ENCODE data around the gene NFIX. TPM values are rescaled to one million over a fixed set of nuclear protein-coding genes. Genes with fewer than 3 reads are reported as not detected.

The NFIX gene
- total and polyA plus RNA-seq, 9 of the 15 experiments (the other 6 are each of a cell fraction or from before 2014, with no cell fraction given): 0.28 to 26.8 (median 5.4) TPM

DNA sequence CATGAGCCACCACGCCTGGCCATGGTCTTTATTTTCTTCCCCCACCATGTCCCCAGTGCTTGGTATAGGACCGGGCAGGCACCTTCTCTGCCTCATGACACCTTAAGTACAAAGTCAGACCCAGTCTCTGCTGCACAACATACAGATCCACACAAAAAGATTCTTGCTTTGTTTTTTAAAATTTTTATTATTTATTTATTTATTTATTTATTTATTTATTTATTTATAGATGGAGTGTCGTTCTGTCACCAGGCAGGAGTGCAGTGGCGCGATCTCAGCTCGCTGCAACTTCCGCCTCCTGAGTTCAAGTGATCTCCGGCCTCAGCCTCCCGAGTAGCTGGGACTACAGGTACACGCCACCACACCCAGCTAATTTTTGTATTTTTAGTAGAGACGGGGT is 2.5 kb upstream of the NFIX start:
- FAIRE-seq (no peak), ATAC-seq (no peak), DNase-seq (ENCODE audit: extremely low read depth in 1 of 4, low spot score in 3 of 4) (no peak)
- no peaks in the 10 kb centered on the region for H3K36me3 ChIP-seq (ENCODE audit: control insufficient read depth, insufficient read depth, low read length)
- peaks cover 5 to 49% of the 10 kb centered on the region in 2 experiments; a peak in 4 of 5 replicates for H3K4me1 ChIP-seq (replicated peaks in 1 of 2; ENCODE audit: control insufficient read depth in 2 of 2, insufficient read depth in 2 of 2, low read length in 2 of 2)
- H3K4me3 ChIP-seq: no peak overlapping the region
- intact Hi-C loops (cut with micrococcal nuclease) (no loop called here), in situ Hi-C loops (cut with MboI) (no loop called here)
- no peak overlapping the region for H3K27ac ChIP-seq (ENCODE audit: extremely low read depth, low read depth, low read length)
- ChIA-PET POLR2A (no interaction called here), CTCF (ENCODE audit: low intra/inter-chr PET ratio) (no interaction called here)
- H2AFZ ChIP-seq (ENCODE audit: low read depth, low read length): no peak overlapping the region
- no peaks in the 10 kb centered on the region for H3K9me1 ChIP-seq (ENCODE audit: control insufficient read depth, insufficient read depth, low read length)
- no peaks in the 10 kb centered on the region for H3K9me3 ChIP-seq (replicated peaks; ENCODE audit: control insufficient read depth, insufficient read depth, low read depth, low read length)
- H3K27me3 ChIP-seq (ENCODE audit: control insufficient read depth in 2 of 2, insufficient read depth in 2 of 2, low read length in 2 of 2): no peaks in the 10 kb centered on the region; a peak in 1 of 5 replicates
- WGBS (ENCODE audit: insufficient coverage, low coverage, missing lambda C conversion rate): 89% methylated on average over 11 of the region's 11 CpGs
- no peaks in the 10 kb centered on the region; the same call in 1 of the 2 replicates for H4K20me1 ChIP-seq (replicated peaks; ENCODE audit: control insufficient read depth, insufficient read depth, low read length)
- H3K9ac ChIP-seq (ENCODE audit: insufficient read depth in 1 of 2, low read depth in 2 of 2, low read length in 2 of 2): no peak overlapping the region
- TF ChIP-seq STAT5B (CRISPR knock-in tag; IDR thresholded peaks at IDR 0.05): no peak
- TF ChIP-seq, protein P1, sequence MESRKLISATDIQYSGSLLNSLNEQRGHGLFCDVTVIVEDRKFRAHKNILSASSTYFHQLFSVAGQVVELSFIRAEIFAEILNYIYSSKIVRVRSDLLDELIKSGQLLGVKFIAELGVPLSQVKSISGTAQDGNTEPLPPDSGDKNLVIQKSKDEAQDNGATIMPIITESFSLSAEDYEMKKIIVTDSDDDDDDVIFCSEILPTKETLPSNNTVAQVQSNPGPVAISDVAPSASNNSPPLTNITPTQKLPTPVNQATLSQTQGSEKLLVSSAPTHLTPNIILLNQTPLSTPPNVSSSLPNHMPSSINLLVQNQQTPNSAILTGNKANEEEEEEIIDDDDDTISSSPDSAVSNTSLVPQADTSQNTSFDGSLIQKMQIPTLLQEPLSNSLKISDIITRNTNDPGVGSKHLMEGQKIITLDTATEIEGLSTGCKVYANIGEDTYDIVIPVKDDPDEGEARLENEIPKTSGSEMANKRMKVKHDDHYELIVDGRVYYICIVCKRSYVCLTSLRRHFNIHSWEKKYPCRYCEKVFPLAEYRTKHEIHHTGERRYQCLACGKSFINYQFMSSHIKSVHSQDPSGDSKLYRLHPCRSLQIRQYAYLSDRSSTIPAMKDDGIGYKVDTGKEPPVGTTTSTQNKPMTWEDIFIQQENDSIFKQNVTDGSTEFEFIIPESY (CRISPR knock-in tag; IDR thresholded peaks at IDR 0.05): 0 out of 2 replicates have a peak, but pooled peaks have one; percentile 57
- no TSS peak for BruUV-seq (replicated peaks)
- H3K4me2 ChIP-seq (ENCODE audit: insufficient read depth, low read length): no peak overlapping the region
- H3K79me2 ChIP-seq (ENCODE audit: control insufficient read depth, insufficient read depth, low read length): peaks cover 25% of the 10 kb centered on the region

DNA sequence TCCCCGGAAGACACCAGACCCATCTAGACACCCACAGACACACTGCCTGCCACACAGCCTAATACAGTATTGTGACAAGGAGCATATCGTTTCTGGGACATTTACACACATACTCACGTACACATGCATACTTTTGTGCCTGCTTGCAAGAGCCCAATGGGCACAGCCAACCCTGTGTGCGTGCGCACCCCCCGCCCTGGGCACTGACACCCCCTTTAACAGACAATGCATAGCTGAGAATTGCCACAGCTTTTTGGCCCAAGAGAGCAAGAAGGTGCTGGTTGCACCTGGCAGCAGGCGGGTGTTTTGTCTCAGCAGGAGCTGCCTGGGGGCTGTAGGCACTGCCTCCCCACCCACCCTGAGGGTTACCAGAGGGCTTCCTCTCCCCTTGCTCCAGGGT is 1.7 kb upstream of the NFIX start:
- 82% methylated on average over 7 of the region's 7 CpGs for WGBS (ENCODE audit: insufficient coverage, low coverage, missing lambda C conversion rate)
- CTCF ChIA-PET (ENCODE audit: low intra/inter-chr PET ratio): no interaction called here

More for the DNA sequence above, 1.7 kb upstream of the NFIX start:
- H2AFZ ChIP-seq (ENCODE audit: low read depth, low read length): no peak overlapping the region
- H3K79me2 ChIP-seq (ENCODE audit: control insufficient read depth, insufficient read depth, low read length): peaks cover 30% of the 10 kb centered on the region
- peaks cover 6% of the 10 kb centered on the region; the same call in 1 of the 3 replicates for H3K36me3 ChIP-seq (ENCODE audit: control insufficient read depth, insufficient read depth, low read length)
- no peaks in the 10 kb centered on the region for H3K9me3 ChIP-seq (replicated peaks; ENCODE audit: control insufficient read depth, insufficient read depth, low read depth, low read length)
- H3K4me2 ChIP-seq (ENCODE audit: insufficient read depth, low read length): no peak overlapping the region
- no peak overlapping the region for H3K27ac ChIP-seq (ENCODE audit: extremely low read depth, low read depth, low read length)
- ATAC-seq: no peak
- BruUV-seq (replicated peaks): no TSS peak
- intact Hi-C loops (cut with micrococcal nuclease) (no loop called here), in situ Hi-C loops (cut with MboI) (no loop called here)
- no peak for FAIRE-seq
- H3K4me1 ChIP-seq (replicated peaks in 1 of 2; ENCODE audit: control insufficient read depth in 2 of 2, insufficient read depth in 2 of 2, low read length in 2 of 2): peaks cover 5 to 50% of the 10 kb centered on the region in 2 experiments; a peak in 4 of 5 replicates
- TF ChIP-seq, protein P2, sequence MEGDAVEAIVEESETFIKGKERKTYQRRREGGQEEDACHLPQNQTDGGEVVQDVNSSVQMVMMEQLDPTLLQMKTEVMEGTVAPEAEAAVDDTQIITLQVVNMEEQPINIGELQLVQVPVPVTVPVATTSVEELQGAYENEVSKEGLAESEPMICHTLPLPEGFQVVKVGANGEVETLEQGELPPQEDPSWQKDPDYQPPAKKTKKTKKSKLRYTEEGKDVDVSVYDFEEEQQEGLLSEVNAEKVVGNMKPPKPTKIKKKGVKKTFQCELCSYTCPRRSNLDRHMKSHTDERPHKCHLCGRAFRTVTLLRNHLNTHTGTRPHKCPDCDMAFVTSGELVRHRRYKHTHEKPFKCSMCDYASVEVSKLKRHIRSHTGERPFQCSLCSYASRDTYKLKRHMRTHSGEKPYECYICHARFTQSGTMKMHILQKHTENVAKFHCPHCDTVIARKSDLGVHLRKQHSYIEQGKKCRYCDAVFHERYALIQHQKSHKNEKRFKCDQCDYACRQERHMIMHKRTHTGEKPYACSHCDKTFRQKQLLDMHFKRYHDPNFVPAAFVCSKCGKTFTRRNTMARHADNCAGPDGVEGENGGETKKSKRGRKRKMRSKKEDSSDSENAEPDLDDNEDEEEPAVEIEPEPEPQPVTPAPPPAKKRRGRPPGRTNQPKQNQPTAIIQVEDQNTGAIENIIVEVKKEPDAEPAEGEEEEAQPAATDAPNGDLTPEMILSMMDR (IDR thresholded peaks at IDR 0.05 in 2 of 3, conservative IDR thresholded peaks at IDR 0.05 in 1 of 3; ENCODE audit: insufficient read depth in 2 of 3, low read depth in 1 of 3, low read length in 3 of 3): no peak
- POLR2A ChIA-PET: no interaction called here
- H3K9ac ChIP-seq (ENCODE audit: insufficient read depth in 1 of 2, low read depth in 2 of 2, low read length in 2 of 2): no peak overlapping the region; a peak in 1 of 4 replicates
- no peak overlapping the region for H3K4me3 ChIP-seq
- DNase-seq (ENCODE audit: extremely low read depth in 1 of 4, low spot score in 3 of 4): no peak
- H3K9me1 ChIP-seq (ENCODE audit: control insufficient read depth, insufficient read depth, low read length): no peaks in the 10 kb centered on the region
- no peaks in the 10 kb centered on the region; a peak in 1 of 5 replicates for H3K27me3 ChIP-seq (ENCODE audit: control insufficient read depth in 2 of 2, insufficient read depth in 2 of 2, low read length in 2 of 2)
- no peaks in the 10 kb centered on the region; the same call in 1 of the 2 replicates for H4K20me1 ChIP-seq (replicated peaks; ENCODE audit: control insufficient read depth, insufficient read depth, low read length)
